NCI-H2107 (cell line): ENCODE results near the gene OR1E2.
"Not testable (repeated sequence)": the region's sequence is repeated elsewhere in the genome, so short reads cannot be mapped to it uniquely, and the experiment has no call there.

ENCODE experiments used
- DNase-seq: peaks from one replicate; lab custom pipeline; 2025; lab: John Stamatoyannopoulos, UW

OR1E2 gene

GRCh38 chr17:3433741-3434140 lies at the start of gene OR1E2:
OR1E2 (minus strand) TSS chr17:3433841; CDS start chr17:3433841, 0 bp downstream.
- DNase-seq = no peak

- DNase-seq = no peak
Measured at GRCh38 chr17:3482852-3483251, 49.2 kb upstream of the OR1E2 start.

- no peak for DNase-seq
Measured at GRCh38 chr17:3479988-3480387, 46.3 kb upstream of the OR1E2 start.

- DNase-seq = no peak
Measured at GRCh38 chr17:3475812-3476610, 42.4 kb upstream of the OR1E2 start, which contains the start of gene ASPA. ASPA (plus strand) TSS chr17:3475997; CDS start chr17:3476160, 163 bp downstream.

GRCh38 chr17:3475251-3475685 lies 41.6 kb upstream of the OR1E2 start:
- DNase-seq = no peak

- DNase-seq = no peak
Measured at GRCh38 chr17:3474212-3474611, 40.6 kb upstream of the OR1E2 start.

- no peak for DNase-seq
Measured at GRCh38 chr17:3472137-3472536, 38.5 kb upstream of the OR1E2 start.

GRCh38 chr17:3471599-3471998 lies 38.0 kb upstream of the OR1E2 start, which contains the start of gene SPATA22:
SPATA22 (minus strand) TSS chr17:3471819; CDS start chr17:3469325, 2,494 bp downstream.
- no peak for DNase-seq

GRCh38 chr17:3469529-3469928 lies 35.9 kb upstream of the OR1E2 start:
- no peak for DNase-seq

GRCh38 chr17:3466355-3466754 lies 32.7 kb upstream of the OR1E2 start:
- not testable (repeated sequence) for DNase-seq

GRCh38 chr17:3448059-3448665 lies 14.5 kb upstream of the OR1E2 start:
- no peak for DNase-seq

GRCh38 chr17:3447625-3448024 lies 14.0 kb upstream of the OR1E2 start:
- no peak for DNase-seq

- no peak for DNase-seq
Measured at GRCh38 chr17:3440451-3440850, 6.8 kb upstream of the OR1E2 start.

- no peak for DNase-seq
Measured at GRCh38 chr17:3438368-3438767, 4.7 kb upstream of the OR1E2 start.

- DNase-seq = not testable (repeated sequence)
Measured at GRCh38 chr17:3433215-3433614, 426 bp downstream of the OR1E2 start.

- DNase-seq = no peak
Measured at GRCh38 chr17:3418222-3418621, 15.4 kb downstream of the OR1E2 start.

GRCh38 chr17:3415610-3416009 lies 18.0 kb downstream of the OR1E2 start:
- DNase-seq = no peak

- DNase-seq = not testable (repeated sequence)
Measured at GRCh38 chr17:3412216-3412615, 21.4 kb downstream of the OR1E2 start.

- DNase-seq = no peak
Measured at GRCh38 chr17:3411070-3411469, 22.6 kb downstream of the OR1E2 start, which contains the start of gene OR3A3. OR3A3 (plus strand) TSS chr17:3411370.

GRCh38 chr17:3403856-3404255 lies 29.8 kb downstream of the OR1E2 start:
- not testable (repeated sequence) for DNase-seq

GRCh38 chr17:3401786-3402185 lies 31.9 kb downstream of the OR1E2 start:
- DNase-seq = no peak

- DNase-seq = no peak
Measured at GRCh38 chr17:3400055-3400454, 33.6 kb downstream of the OR1E2 start.

- no peak for DNase-seq
Measured at GRCh38 chr17:3398310-3398709, 35.3 kb downstream of the OR1E2 start, which contains the start of gene OR1E1. OR1E1 (minus strand) TSS chr17:3398410; CDS start chr17:3398410, 0 bp downstream.
